HG03469 (cell line): Measurements from ENCODE around the gene SF3A1.

Experiments
- ATAC-seq: cut with Tn5 transposase; IDR thresholded peaks from one replicate; pipeline ENCODE4 v1.9.1; 2021; ENCODE audit warnings: mild to moderate bottlenecking, moderate library complexity, moderate number of reproducible peaks; ENCODE audit not compliant: unreplicated experiment

The SF3A1 gene

GRCh38 chr22:30305906-30306626, 50.6 kb downstream of the SF3A1 start:
- no peak for ATAC-seq

GRCh38 chr22:30305519-30305905, 51.2 kb downstream of the SF3A1 start:
- ATAC-seq, result no peak

- ATAC-seq, result no peak
These were observed 52.0 kb downstream of the SF3A1 start for GRCh38 chr22:30304495-30305244.

- ATAC-seq, result no peak
These were observed 53.9 kb downstream of the SF3A1 start for GRCh38 chr22:30302810-30303138.

- no peak for ATAC-seq
These were observed 54.5 kb downstream of the SF3A1 start for GRCh38 chr22:30301995-30302809.

DNA sequence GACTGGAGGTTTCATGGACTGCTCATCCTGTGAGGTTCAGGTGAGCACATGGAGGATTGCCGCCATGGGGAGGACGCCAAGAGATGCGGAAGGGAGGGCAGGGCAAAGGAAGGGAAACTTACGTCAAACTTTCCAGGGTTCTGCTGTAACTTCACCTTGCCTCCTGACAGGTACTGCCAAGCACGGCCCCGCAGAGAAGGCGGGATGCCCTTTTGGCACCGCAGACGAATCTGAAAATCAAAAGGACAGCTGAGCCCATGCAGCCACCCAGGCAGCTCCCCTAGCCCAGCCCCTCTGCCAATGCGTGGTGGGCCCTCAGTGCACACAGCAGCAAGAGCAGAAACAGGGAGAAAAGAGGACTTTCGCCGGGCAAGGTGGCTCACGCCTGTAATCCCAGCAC, 57.4 kb downstream of the SF3A1 start:
- no peak for ATAC-seq

GRCh38 chr22:30297991-30298701, 58.5 kb downstream of the SF3A1 start:
- ATAC-seq, result no peak

DNA sequence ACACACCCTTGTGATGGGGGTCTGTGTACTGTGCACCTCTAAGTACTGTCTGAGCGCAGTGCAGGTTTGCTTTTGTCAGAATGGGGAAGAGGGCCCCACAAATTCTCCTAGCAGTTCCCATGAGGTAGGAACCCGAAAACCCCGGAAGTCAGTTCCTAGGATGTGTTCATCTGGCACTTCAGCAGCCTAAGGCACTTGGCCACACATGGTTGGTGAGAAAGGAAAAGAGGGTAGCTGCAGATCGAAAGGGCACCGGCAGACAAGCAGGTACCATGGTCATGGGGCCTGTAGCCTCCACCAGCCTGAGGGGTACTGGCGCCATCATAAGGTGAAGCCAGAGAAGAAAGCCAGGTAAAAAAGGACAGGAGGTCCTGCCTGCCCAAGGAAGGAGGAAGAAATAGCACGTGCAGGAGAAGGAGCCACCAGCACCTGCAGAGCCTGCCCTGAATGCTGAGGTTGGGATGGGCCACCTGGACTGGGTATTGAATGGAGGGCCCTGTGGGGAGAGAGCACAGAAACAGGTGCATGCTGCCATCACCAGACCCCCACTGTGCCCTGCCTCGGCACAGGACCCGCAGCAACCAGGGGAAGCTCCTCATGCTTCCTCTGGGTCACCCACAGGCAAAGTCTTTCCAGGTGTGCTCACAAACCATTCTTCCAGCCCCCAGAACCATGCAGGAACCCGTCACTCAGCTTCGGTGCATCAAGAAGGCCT, 59.3 kb downstream of the SF3A1 start:
- ATAC-seq, result no peak

DNA sequence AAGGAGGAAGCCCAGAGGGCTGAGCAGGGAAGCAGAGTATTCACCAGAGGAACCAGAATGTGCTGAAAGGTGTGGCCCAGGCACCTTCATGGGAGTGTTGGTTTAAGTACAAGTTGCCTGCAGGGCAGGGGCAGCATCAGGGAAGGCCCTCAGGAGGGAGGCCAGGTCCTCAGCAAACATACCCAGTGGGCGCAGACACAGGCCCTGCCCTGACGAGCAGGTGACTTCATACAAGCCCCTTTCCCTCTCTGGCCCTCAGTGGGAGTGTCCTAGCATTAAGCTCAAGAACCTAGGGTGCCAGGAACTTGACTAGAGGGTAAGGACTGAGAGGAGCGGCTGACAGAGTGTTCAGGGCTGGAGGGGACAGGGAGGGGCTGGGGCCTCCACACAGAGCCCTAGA, 59.9 kb downstream of the SF3A1 start:
- ATAC-seq, result no peak

GRCh38 chr22:30296324-30296723, 60.4 kb downstream of the SF3A1 start:
- ATAC-seq, result no peak

DNA sequence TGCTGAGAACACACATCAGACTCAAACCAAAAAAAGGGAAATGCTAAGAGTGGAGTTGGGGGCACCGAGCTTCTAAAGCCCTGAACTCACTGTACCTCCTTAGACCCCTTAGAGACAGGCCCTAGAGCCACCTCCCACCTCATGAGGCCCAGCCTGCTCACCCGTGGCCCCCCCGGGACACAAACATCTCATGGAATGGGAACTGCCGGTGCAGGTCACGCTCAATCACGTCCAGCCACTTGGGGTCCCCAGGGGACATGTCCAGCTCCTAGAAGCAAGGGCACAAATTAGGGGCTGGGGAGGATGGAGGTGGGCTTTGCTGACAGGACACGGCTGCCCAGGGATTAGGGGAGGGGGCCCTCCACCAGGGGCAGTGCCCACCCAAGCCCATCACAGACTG, 61.1 kb downstream of the SF3A1 start:
- ATAC-seq, result no peak

GRCh38 chr22:30294830-30295229, 61.9 kb downstream of the SF3A1 start:
- ATAC-seq, result no peak

GRCh38 chr22:30294066-30294465, 62.6 kb downstream of the SF3A1 start:
- no peak for ATAC-seq

DNA sequence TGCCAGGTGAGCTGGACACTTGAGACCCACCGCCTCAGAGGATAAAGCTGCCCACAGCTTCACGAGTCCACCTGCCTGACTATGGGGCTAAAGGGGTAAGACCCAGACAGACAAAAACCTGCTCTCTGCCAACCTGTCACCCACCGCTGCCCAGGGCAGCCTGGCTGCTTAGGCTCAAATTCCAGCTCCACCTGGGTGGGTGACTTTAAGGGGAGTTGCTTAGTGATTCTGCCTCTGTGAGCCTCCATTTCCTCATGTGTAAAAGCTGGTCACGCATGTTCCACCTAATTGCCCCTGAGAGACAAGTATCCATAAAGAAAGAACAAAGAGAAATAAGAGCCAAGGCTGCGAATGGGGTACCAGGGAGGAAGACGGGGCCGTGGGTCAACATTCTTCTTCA, 63.7 kb downstream of the SF3A1 start:
- no peak for ATAC-seq

GRCh38 chr22:30292069-30292970, 64.4 kb downstream of the SF3A1 start:
- no peak for ATAC-seq

GRCh38 chr22:30291058-30291892, 65.4 kb downstream of the SF3A1 start:
- no peak for ATAC-seq

DNA sequence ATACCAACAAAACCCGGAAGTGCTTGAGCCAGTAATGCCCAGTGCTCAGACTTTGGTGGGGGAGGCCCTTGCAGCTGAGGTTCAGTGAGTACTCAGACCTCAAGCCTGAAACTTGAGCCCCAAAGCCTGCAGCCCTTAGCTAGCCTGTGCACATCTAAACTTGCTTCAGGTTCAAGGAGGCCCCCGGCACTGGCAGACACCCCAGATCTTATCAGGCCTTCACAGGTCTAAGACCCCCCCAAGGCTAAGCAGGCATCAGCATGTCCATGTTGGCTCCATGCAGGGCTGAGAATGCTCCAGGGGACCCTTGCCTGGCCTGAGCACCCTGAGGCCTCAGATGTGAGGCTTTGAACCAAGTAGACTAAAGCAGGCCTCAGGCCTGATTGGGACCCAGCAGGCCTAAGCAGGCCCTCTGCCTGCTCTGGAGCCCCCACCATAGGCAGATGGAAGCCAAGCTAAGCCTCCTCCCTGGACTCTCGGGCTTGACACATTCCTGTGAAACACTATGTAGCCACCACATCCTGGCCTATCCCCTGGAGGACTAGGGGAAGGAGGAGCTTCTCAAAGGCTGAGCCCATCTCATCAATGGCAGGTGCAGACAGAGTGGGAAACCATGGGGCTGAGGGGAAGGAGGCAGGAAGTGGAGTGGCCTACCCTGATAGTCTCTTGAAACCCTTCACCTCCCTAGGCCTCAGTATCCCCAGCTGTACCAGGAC, 66.2 kb downstream of the SF3A1 start:
- no peak for ATAC-seq

DNA sequence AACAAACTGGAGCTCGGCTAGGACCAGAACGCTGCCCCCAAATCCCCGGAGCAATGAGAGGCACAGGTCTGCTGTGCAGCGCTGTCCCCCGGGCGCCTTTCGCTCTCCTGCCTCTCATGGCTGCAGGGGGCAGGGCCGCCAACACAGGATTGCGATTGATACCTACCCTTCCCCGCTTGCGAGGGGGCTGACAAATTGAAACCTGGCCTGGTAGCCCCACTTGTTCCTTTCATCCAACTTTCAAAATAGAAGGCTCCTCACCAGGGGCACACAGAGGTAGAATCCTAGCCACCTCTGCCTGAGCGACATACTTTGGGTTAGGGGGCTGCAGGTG, 66.7 kb downstream of the SF3A1 start:
- ATAC-seq, result no peak
